ENCODE data around the gene PTPRT. TPM values are rescaled to one million over a fixed set of nuclear protein-coding genes. Genes with fewer than 3 reads are reported as not detected.

The PTPRT gene
- total RNA-seq, 2 experiments from 2014 or later = not detected

- no peaks in the 10 kb centered on the region for H3K4me1 Mint-ChIP-seq (ENCODE audit: low read depth)
- no peak for DNase-seq
- no peak for ATAC-seq
- ChIA-PET CTCF (no interaction called here), POLR2A (no interaction called here)
- no peak overlapping the region for H3K4me3 Mint-ChIP-seq
- H3K36me3 Mint-ChIP-seq (ENCODE audit: low read depth) = no peaks in the 10 kb centered on the region
- H3K9me3 Mint-ChIP-seq = peaks cover 4% of the 10 kb centered on the region
- H3K27ac Mint-ChIP-seq = no peak overlapping the region
- intact Hi-C loops (cut with micrococcal nuclease) = no loop called here
- no peaks in the 10 kb centered on the region for H3K27me3 Mint-ChIP-seq
- no peak for TF ChIP-seq CTCF (IDR thresholded peaks at IDR 0.05)
Measured at GRCh38 chr20:42406826-42407225, 782.9 kb downstream of the PTPRT start.

- ChIA-PET POLR2A (no interaction called here), CTCF (no interaction called here)
- Mint-ChIP-seq H3K36me3 (ENCODE audit: low read depth) (no peaks in the 10 kb centered on the region), H3K4me1 (ENCODE audit: low read depth) (no peaks in the 10 kb centered on the region), H3K9me3 (no peaks in the 10 kb centered on the region), H3K4me3 (no peak overlapping the region), H3K27me3 (no peaks in the 10 kb centered on the region), H3K27ac (no peak overlapping the region)
- ATAC-seq = no peak
- DNase-seq = no peak
- TF ChIP-seq CTCF (IDR thresholded peaks at IDR 0.05) = no peak
- intact Hi-C loops (cut with micrococcal nuclease) = no loop called here
Measured at GRCh38 chr20:42402455-42402854, 787.3 kb downstream of the PTPRT start.

GRCh38 chr20:42401613-42402012 lies 788.1 kb downstream of the PTPRT start:
- POLR2A ChIA-PET = no interaction called here
- Mint-ChIP-seq H3K27ac (no peak overlapping the region), H3K4me3 (no peak overlapping the region), H3K9me3 (no peaks in the 10 kb centered on the region), H3K36me3 (ENCODE audit: low read depth) (no peaks in the 10 kb centered on the region), H3K4me1 (ENCODE audit: low read depth) (no peaks in the 10 kb centered on the region), H3K27me3 (no peaks in the 10 kb centered on the region)
- intact Hi-C loops (cut with micrococcal nuclease) = no loop called here
- CTCF ChIA-PET = no interaction called here
- no peak for TF ChIP-seq CTCF (IDR thresholded peaks at IDR 0.05)
- ATAC-seq (no peak), DNase-seq (no peak)

GRCh38 chr20:42399802-42400201 lies 789.9 kb downstream of the PTPRT start:
- H3K9me3 Mint-ChIP-seq = no peaks in the 10 kb centered on the region
- ChIA-PET POLR2A (no interaction called here), CTCF (no interaction called here)
- H3K27ac Mint-ChIP-seq = no peak overlapping the region
- intact Hi-C loops (cut with micrococcal nuclease) = no loop called here
- no peaks in the 10 kb centered on the region for H3K36me3 Mint-ChIP-seq (ENCODE audit: low read depth)
- no peak for DNase-seq
- ATAC-seq = no peak
- no peaks in the 10 kb centered on the region for H3K27me3 Mint-ChIP-seq
- H3K4me1 Mint-ChIP-seq (ENCODE audit: low read depth) = no peaks in the 10 kb centered on the region
- H3K4me3 Mint-ChIP-seq = no peak overlapping the region
- no peak for TF ChIP-seq CTCF (IDR thresholded peaks at IDR 0.05)

- no peak for ATAC-seq
- ChIA-PET POLR2A (no interaction called here), CTCF (no interaction called here)
- DNase-seq = no peak
- Mint-ChIP-seq H3K27ac (no peak overlapping the region), H3K4me1 (ENCODE audit: low read depth) (no peaks in the 10 kb centered on the region), H3K36me3 (ENCODE audit: low read depth) (no peaks in the 10 kb centered on the region), H3K27me3 (no peaks in the 10 kb centered on the region), H3K4me3 (no peak overlapping the region), H3K9me3 (peaks cover 2% of the 10 kb centered on the region)
- intact Hi-C loops (cut with micrococcal nuclease) = no loop called here
- no peak for TF ChIP-seq CTCF (IDR thresholded peaks at IDR 0.05)
Measured at GRCh38 chr20:42392442-42392841, 797.3 kb downstream of the PTPRT start.

Measured in activated CD8-positive, alpha-beta T cell treated with anti-CD3 and anti-CD28 coated beads for 36 hours (primary cell).